Upper lobe of left lung (tissue), 4 donors: Measurements from ENCODE around the gene ENAH.

ENCODE experiments used
- CTCF ChIP-seq, 6 experiments: fragments of 450-650 bp in 4 of 6; fragments of 200-600 bp in 2 of 6; sonication (generic) in 2 of 6; IDR thresholded peaks; one replicate each; pipeline ENCODE4 v1.5.1; 2016 to 2019; ENCODE audit warnings: antibody characterized with exemption in 6 of 6
- EP300 ChIP-seq, 4 donors: sonication (generic); formaldehyde crosslinking; IDR thresholded peaks; one replicate each; pipeline ENCODE4 v1.5.1; 2017; ENCODE audit warnings: antibody characterized with exemption in 4 of 4, control low read depth in 2 of 4
- POLR2A ChIP-seq, 4 donors: fragments of 450-650 bp; IDR thresholded peaks; one replicate each; pipeline ENCODE4 v1.5.1; 2016 to 2017; ENCODE audit warnings: antibody characterized with exemption in 4 of 4, mild to moderate bottlenecking in 2 of 4
- POLR2AphosphoS5 ChIP-seq, 2 donors: sonication (generic); formaldehyde crosslinking; IDR thresholded peaks; one replicate each; pipeline ENCODE4 v1.5.1; 2017; ENCODE audit warnings: antibody characterized with exemption in 2 of 2

- TF ChIP-seq EP300 (IDR thresholded peaks at IDR 0.05) = no peak
- TF ChIP-seq POLR2A (IDR thresholded peaks at IDR 0.05) = no peak
- TF ChIP-seq CTCF (IDR thresholded peaks at IDR 0.05) = no peak
- TF ChIP-seq POLR2AphosphoS5 (IDR thresholded peaks at IDR 0.05) = no peak
Observed at GRCh38 chr1:225466848-225467192, 186.1 kb downstream of the ENAH start.
